Hepatocyte (in vitro differentiated cells): ENCODE measurements around the gene STX8.

Experiments
- EZH2 ChIP-seq: fragments of 200-600 bp; sonication (generic); IDR thresholded peaks from 2 replicates; pipeline ENCODE4 v1.6.1; 2016; ENCODE audit warnings: antibody characterized with exemption, mild to moderate bottlenecking, borderline replicate concordance
- EZH2phosphoT487 ChIP-seq: fragments of 200-600 bp; sonication (generic); IDR thresholded peaks from one replicate; pipeline ENCODE4 v1.6.1; 2018; ENCODE audit warnings: antibody characterized with exemption, mild to moderate bottlenecking, low read depth, moderate library complexity; ENCODE audit not compliant: unreplicated experiment, severe bottlenecking
- TF ChIP-seq, protein P1 (sequence below): fragments of 200-600 bp; sonication (generic); IDR thresholded peaks from 2 replicates; pipeline ENCODE4 v1.5.1; 2016; ENCODE audit warnings: antibody characterized with exemption, mild to moderate bottlenecking; ENCODE audit not compliant: poor library complexity

- TF ChIP-seq, protein P1, sequence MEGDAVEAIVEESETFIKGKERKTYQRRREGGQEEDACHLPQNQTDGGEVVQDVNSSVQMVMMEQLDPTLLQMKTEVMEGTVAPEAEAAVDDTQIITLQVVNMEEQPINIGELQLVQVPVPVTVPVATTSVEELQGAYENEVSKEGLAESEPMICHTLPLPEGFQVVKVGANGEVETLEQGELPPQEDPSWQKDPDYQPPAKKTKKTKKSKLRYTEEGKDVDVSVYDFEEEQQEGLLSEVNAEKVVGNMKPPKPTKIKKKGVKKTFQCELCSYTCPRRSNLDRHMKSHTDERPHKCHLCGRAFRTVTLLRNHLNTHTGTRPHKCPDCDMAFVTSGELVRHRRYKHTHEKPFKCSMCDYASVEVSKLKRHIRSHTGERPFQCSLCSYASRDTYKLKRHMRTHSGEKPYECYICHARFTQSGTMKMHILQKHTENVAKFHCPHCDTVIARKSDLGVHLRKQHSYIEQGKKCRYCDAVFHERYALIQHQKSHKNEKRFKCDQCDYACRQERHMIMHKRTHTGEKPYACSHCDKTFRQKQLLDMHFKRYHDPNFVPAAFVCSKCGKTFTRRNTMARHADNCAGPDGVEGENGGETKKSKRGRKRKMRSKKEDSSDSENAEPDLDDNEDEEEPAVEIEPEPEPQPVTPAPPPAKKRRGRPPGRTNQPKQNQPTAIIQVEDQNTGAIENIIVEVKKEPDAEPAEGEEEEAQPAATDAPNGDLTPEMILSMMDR = no peak
- TF ChIP-seq EZH2phosphoT487 (no peak), EZH2 (no peak)
Observed at GRCh38 chr17:9537177-9537776, 38.3 kb downstream of the STX8 start.
